ENCODE data around the gene ALX4. TPM values are rescaled to one million over a fixed set of nuclear protein-coding genes. Genes with fewer than 3 reads are reported as not detected.

ALX4 gene
- total RNA-seq, 2 donors from 2014 or later = 0.17 to 0.36 TPM

GRCh38 chr11:44264438-44264749 is 45.5 kb downstream of the ALX4 start:
- no peak overlapping the region for H3K4me3 ChIP-seq
- WGBS = 91% methylated on average over 8 of the region's 8 CpGs
- DNase-seq (ENCODE audit: low spot score) = no peak
- H3K27me3 ChIP-seq (replicated peaks; ENCODE audit: insufficient read depth) = no peaks in the 10 kb centered on the region
- intact Hi-C loops (cut with DNase I) = no loop called here
- TF ChIP-seq CTCF (IDR thresholded peaks at IDR 0.05) (no peak), POLR2AphosphoS5 (IDR thresholded peaks at IDR 0.05) (no peak), POLR2A (IDR thresholded peaks at IDR 0.05) (no peak)
- no peaks in the 10 kb centered on the region for H3K4me1 ChIP-seq (replicated peaks)
- no peak overlapping the region for H3K27ac ChIP-seq
- H3K36me3 ChIP-seq = no peaks in the 10 kb centered on the region
- H3K9me3 ChIP-seq = no peaks in the 10 kb centered on the region

- Histone ChIP-seq H3K9me3 (no peaks in the 10 kb centered on the region), H3K4me1 (replicated peaks) (no peaks in the 10 kb centered on the region), H3K4me3 (no peak overlapping the region), H3K36me3 (no peaks in the 10 kb centered on the region), H3K27ac (no peak overlapping the region), H3K27me3 (replicated peaks; ENCODE audit: insufficient read depth) (no peaks in the 10 kb centered on the region)
- no peak for DNase-seq (ENCODE audit: low spot score)
- intact Hi-C loops (cut with DNase I) = no loop called here
- TF ChIP-seq CTCF (IDR thresholded peaks at IDR 0.05) (no peak), POLR2A (IDR thresholded peaks at IDR 0.05) (no peak), POLR2AphosphoS5 (IDR thresholded peaks at IDR 0.05) (no peak)
- 81% methylated on average over 19 of the region's 20 CpGs for WGBS
Observed at GRCh38 chr11:44263738-44264437, 46.1 kb downstream of the ALX4 start.

GRCh38 chr11:44261800-44262591 is 47.9 kb downstream of the ALX4 start:
- no peak for DNase-seq (ENCODE audit: low spot score)
- no peaks in the 10 kb centered on the region for H3K4me1 ChIP-seq (replicated peaks)
- 83% methylated on average over 14 of the region's 14 CpGs for WGBS
- intact Hi-C loops (cut with DNase I) = no loop called here
- H3K27ac ChIP-seq = no peak overlapping the region
- no peak overlapping the region for H3K4me3 ChIP-seq
- H3K36me3 ChIP-seq = no peaks in the 10 kb centered on the region
- TF ChIP-seq CTCF (IDR thresholded peaks at IDR 0.05) (no peak), POLR2A (IDR thresholded peaks at IDR 0.05) (no peak), POLR2AphosphoS5 (IDR thresholded peaks at IDR 0.05) (no peak)
- H3K9me3 ChIP-seq = no peaks in the 10 kb centered on the region
- H3K27me3 ChIP-seq (replicated peaks; ENCODE audit: insufficient read depth) = no peaks in the 10 kb centered on the region

GRCh38 chr11:44260081-44260480 is 49.9 kb downstream of the ALX4 start:
- DNase-seq (ENCODE audit: low spot score) = no peak
- TF ChIP-seq CTCF (IDR thresholded peaks at IDR 0.05) (no peak), POLR2AphosphoS5 (IDR thresholded peaks at IDR 0.05) (no peak), POLR2A (IDR thresholded peaks at IDR 0.05) (no peak)
- WGBS = 79% methylated on average over 4 of the region's 4 CpGs
- Histone ChIP-seq H3K36me3 (no peaks in the 10 kb centered on the region), H3K4me3 (no peak overlapping the region), H3K4me1 (replicated peaks) (no peaks in the 10 kb centered on the region), H3K27me3 (replicated peaks; ENCODE audit: insufficient read depth) (no peaks in the 10 kb centered on the region), H3K9me3 (no peaks in the 10 kb centered on the region), H3K27ac (no peak overlapping the region)
- intact Hi-C loops (cut with DNase I) = no loop called here
